Measurements from ENCODE around the gene ADGRG6. TPM values are rescaled to one million over a fixed set of nuclear protein-coding genes. Genes with fewer than 3 reads are reported as not detected.
A peak's percentile ranks its signal among the peaks of the same experiment; 100 is the strongest.
"Not testable (repeated sequence)": the region's sequence is repeated elsewhere in the genome, so short reads cannot be mapped to it uniquely, and the experiment has no call there.

Gene ADGRG6
- total RNA-seq, 2 donors from 2014 or later: 0.74 to 1.5 TPM

GRCh38 chr6:142446576-142446975 is 144.8 kb downstream of the ADGRG6 start:
- H3K36me3 Mint-ChIP-seq (ENCODE audit: insufficient read depth in 2 of 2): peaks cover 0 to 2% of the 10 kb centered on the region in 2 donors
- no peaks in the 10 kb centered on the region for H3K9me3 Mint-ChIP-seq
- peaks cover 9% of the 10 kb centered on the region for H3K27me3 Mint-ChIP-seq (ENCODE audit: low read depth)
- DNase-seq (no peak), ATAC-seq (replicated peaks in 1 of 2) (no peak)
- H3K4me3 Mint-ChIP-seq: no peak overlapping the region
- no peak overlapping the region for H3K27ac Mint-ChIP-seq
- no peaks in the 10 kb centered on the region for H3K4me1 Mint-ChIP-seq (ENCODE audit: low read depth)

- Mint-ChIP-seq H3K9me3 (no peaks in the 10 kb centered on the region), H3K36me3 (ENCODE audit: insufficient read depth in 2 of 2) (peaks cover 0 to 2% of the 10 kb centered on the region in 2 donors), H3K27me3 (ENCODE audit: low read depth) (peaks cover 9% of the 10 kb centered on the region), H3K4me1 (ENCODE audit: low read depth) (no peaks in the 10 kb centered on the region), H3K4me3 (no peak overlapping the region), H3K27ac (no peak overlapping the region)
- DNase-seq (no peak), ATAC-seq (replicated peaks in 1 of 2) (no peak)
Measured at GRCh38 chr6:142448091-142448729, 146.4 kb downstream of the ADGRG6 start.

GRCh38 chr6:142450856-142451255 is 149.0 kb downstream of the ADGRG6 start:
- not testable (repeated sequence) for H3K4me3 Mint-ChIP-seq; DNase-seq; H3K4me1 Mint-ChIP-seq (ENCODE audit: low read depth); H3K9me3 Mint-ChIP-seq; H3K27me3 Mint-ChIP-seq (ENCODE audit: low read depth); H3K36me3 Mint-ChIP-seq (ENCODE audit: insufficient read depth in 2 of 2); H3K27ac Mint-ChIP-seq; ATAC-seq (replicated peaks in 1 of 2)

- Mint-ChIP-seq H3K27ac (no peak overlapping the region), H3K4me3 (no peak overlapping the region), H3K4me1 (ENCODE audit: low read depth) (no peaks in the 10 kb centered on the region), H3K9me3 (no peaks in the 10 kb centered on the region), H3K36me3 (ENCODE audit: insufficient read depth in 2 of 2) (peaks cover 0 to under 1% of the 10 kb centered on the region in 2 donors), H3K27me3 (ENCODE audit: low read depth) (no peaks in the 10 kb centered on the region)
- DNase-seq (no peak), ATAC-seq (replicated peaks in 1 of 2) (no peak)
Measured at GRCh38 chr6:142452993-142453392, 151.2 kb downstream of the ADGRG6 start.

GRCh38 chr6:142454196-142454595 is 152.4 kb downstream of the ADGRG6 start:
- not testable (repeated sequence) for H3K27ac Mint-ChIP-seq; ATAC-seq (replicated peaks in 1 of 2); H3K4me3 Mint-ChIP-seq; H3K36me3 Mint-ChIP-seq (ENCODE audit: insufficient read depth in 2 of 2); H3K4me1 Mint-ChIP-seq (ENCODE audit: low read depth); H3K9me3 Mint-ChIP-seq; H3K27me3 Mint-ChIP-seq (ENCODE audit: low read depth); DNase-seq

GRCh38 chr6:142454848-142455247 is 153.0 kb downstream of the ADGRG6 start:
- not testable (repeated sequence) for H3K4me1 Mint-ChIP-seq (ENCODE audit: low read depth); H3K27me3 Mint-ChIP-seq (ENCODE audit: low read depth); H3K9me3 Mint-ChIP-seq; H3K27ac Mint-ChIP-seq; ATAC-seq (replicated peaks in 1 of 2); H3K36me3 Mint-ChIP-seq (ENCODE audit: insufficient read depth in 2 of 2); DNase-seq; H3K4me3 Mint-ChIP-seq

- DNase-seq (no peak), ATAC-seq (replicated peaks in 1 of 2) (no peak)
- H3K9me3 Mint-ChIP-seq: peaks cover 1% of the 10 kb centered on the region in 2 donors
- H3K27ac Mint-ChIP-seq: no peak overlapping the region
- no peaks in the 10 kb centered on the region for H3K4me1 Mint-ChIP-seq (ENCODE audit: low read depth)
- peaks cover 1 to 4% of the 10 kb centered on the region in 2 donors for H3K36me3 Mint-ChIP-seq (ENCODE audit: insufficient read depth in 2 of 2)
- H3K4me3 Mint-ChIP-seq: no peak overlapping the region
- no peaks in the 10 kb centered on the region for H3K27me3 Mint-ChIP-seq (ENCODE audit: low read depth)
Measured at GRCh38 chr6:142455957-142456589, 154.3 kb downstream of the ADGRG6 start.

GRCh38 chr6:142457638-142458406 is 156.0 kb downstream of the ADGRG6 start:
- Mint-ChIP-seq H3K9me3 (peaks cover 7 to 8% of the 10 kb centered on the region in 2 donors), H3K36me3 (ENCODE audit: insufficient read depth in 2 of 2) (peaks cover 7 to 10% of the 10 kb centered on the region in 2 donors), H3K4me3 (no peak overlapping the region), H3K4me1 (ENCODE audit: low read depth) (no peaks in the 10 kb centered on the region), H3K27me3 (ENCODE audit: low read depth) (no peaks in the 10 kb centered on the region), H3K27ac (no peak overlapping the region)
- no peak for DNase-seq
- ATAC-seq (replicated peaks in 1 of 2): no peak

GRCh38 chr6:142458836-142459235 is 157.0 kb downstream of the ADGRG6 start:
- Mint-ChIP-seq H3K27ac (no peak overlapping the region), H3K27me3 (ENCODE audit: low read depth) (peaks cover 7% of the 10 kb centered on the region), H3K9me3 (peaks cover 8 to 13% of the 10 kb centered on the region in 2 donors), H3K36me3 (ENCODE audit: insufficient read depth in 2 of 2) (peaks cover 11 to 18% of the 10 kb centered on the region in 2 donors), H3K4me1 (ENCODE audit: low read depth) (no peaks in the 10 kb centered on the region), H3K4me3 (no peak overlapping the region)
- ATAC-seq (replicated peaks in 1 of 2) (no peak), DNase-seq (no peak)

GRCh38 chr6:142459271-142459670 is 157.5 kb downstream of the ADGRG6 start:
- Mint-ChIP-seq H3K9me3 (peaks cover 8 to 13% of the 10 kb centered on the region in 2 donors), H3K4me3 (no peak overlapping the region), H3K27ac (no peak overlapping the region), H3K4me1 (ENCODE audit: low read depth) (no peaks in the 10 kb centered on the region), H3K27me3 (ENCODE audit: low read depth) (peaks cover 9% of the 10 kb centered on the region), H3K36me3 (ENCODE audit: insufficient read depth in 2 of 2) (peaks cover 11 to 18% of the 10 kb centered on the region in 2 donors)
- ATAC-seq (replicated peaks in 1 of 2): no peak
- no peak for DNase-seq

- H3K9me3 Mint-ChIP-seq: peaks cover 8 to 13% of the 10 kb centered on the region in 2 donors
- H3K4me3 Mint-ChIP-seq: no peak overlapping the region
- no peaks in the 10 kb centered on the region for H3K4me1 Mint-ChIP-seq (ENCODE audit: low read depth)
Measured at GRCh38 chr6:142462260-142462659, 160.5 kb downstream of the ADGRG6 start.

GRCh38 chr6:142463988-142464387 is 162.2 kb downstream of the ADGRG6 start:
- Mint-ChIP-seq H3K4me3 (no peak overlapping the region), H3K27ac (no peak overlapping the region), H3K27me3 (ENCODE audit: low read depth) (peaks cover 9% of the 10 kb centered on the region), H3K36me3 (ENCODE audit: insufficient read depth in 2 of 2) (peaks cover 11 to 18% of the 10 kb centered on the region in 2 donors), H3K9me3 (peaks cover 8 to 13% of the 10 kb centered on the region in 2 donors), H3K4me1 (ENCODE audit: low read depth) (no peaks in the 10 kb centered on the region)
- ATAC-seq (replicated peaks in 1 of 2): no peak
- DNase-seq: no peak

More at GRCh38 chr6:142462260-142462659, 160.5 kb downstream of the ADGRG6 start:
- no peak overlapping the region for H3K27ac Mint-ChIP-seq
- ATAC-seq (replicated peaks in 1 of 2) (no peak), DNase-seq (no peak)
- peaks cover 9% of the 10 kb centered on the region for H3K27me3 Mint-ChIP-seq (ENCODE audit: low read depth)
- peaks cover 11 to 18% of the 10 kb centered on the region in 2 donors for H3K36me3 Mint-ChIP-seq (ENCODE audit: insufficient read depth in 2 of 2)

GRCh38 chr6:142469220-142469619 is 167.4 kb downstream of the ADGRG6 start:
- H3K4me3 Mint-ChIP-seq: no peak overlapping the region
- peaks cover 0 to 2% of the 10 kb centered on the region in 2 donors for H3K9me3 Mint-ChIP-seq
- H3K4me1 Mint-ChIP-seq (ENCODE audit: low read depth): no peaks in the 10 kb centered on the region
- no peaks in the 10 kb centered on the region for H3K27me3 Mint-ChIP-seq (ENCODE audit: low read depth)
- peak in 1 of 2 donors; percentile 2 for DNase-seq
- no peaks in the 10 kb centered on the region for H3K36me3 Mint-ChIP-seq (ENCODE audit: insufficient read depth in 2 of 2)
- H3K27ac Mint-ChIP-seq: no peak overlapping the region
- ATAC-seq (replicated peaks in 1 of 2): peak; percentile 67 to 80

Data from activated T-cell treated with anti-CD3 and anti-CD28 coated beads, Interleukin-2, amount 50 U/mL, for 72 hours (primary cell).